GM18951 (cell line): Measurements from ENCODE around the gene CTDSPL.

Source experiments
- POLR2A ChIP-seq: IDR thresholded peaks from 4 replicates; pipeline ENCODE4 v1.6.1; 2011; ENCODE audit warnings: mild to moderate bottlenecking; ENCODE audit not compliant: insufficient read length, insufficient read depth; ENCODE audit errors: extremely low read depth
- in situ Hi-C: fragments of 300-500 bp; cut with MboI; formaldehyde crosslinking; loops from one replicate; pipeline ENCODE4 v1.12.0; 2022; ENCODE audit warnings: low sequenced_read_pairs, mixed read lengths, inconsistent platforms; ENCODE audit not compliant: unreplicated experiment

The CTDSPL gene

DNA sequence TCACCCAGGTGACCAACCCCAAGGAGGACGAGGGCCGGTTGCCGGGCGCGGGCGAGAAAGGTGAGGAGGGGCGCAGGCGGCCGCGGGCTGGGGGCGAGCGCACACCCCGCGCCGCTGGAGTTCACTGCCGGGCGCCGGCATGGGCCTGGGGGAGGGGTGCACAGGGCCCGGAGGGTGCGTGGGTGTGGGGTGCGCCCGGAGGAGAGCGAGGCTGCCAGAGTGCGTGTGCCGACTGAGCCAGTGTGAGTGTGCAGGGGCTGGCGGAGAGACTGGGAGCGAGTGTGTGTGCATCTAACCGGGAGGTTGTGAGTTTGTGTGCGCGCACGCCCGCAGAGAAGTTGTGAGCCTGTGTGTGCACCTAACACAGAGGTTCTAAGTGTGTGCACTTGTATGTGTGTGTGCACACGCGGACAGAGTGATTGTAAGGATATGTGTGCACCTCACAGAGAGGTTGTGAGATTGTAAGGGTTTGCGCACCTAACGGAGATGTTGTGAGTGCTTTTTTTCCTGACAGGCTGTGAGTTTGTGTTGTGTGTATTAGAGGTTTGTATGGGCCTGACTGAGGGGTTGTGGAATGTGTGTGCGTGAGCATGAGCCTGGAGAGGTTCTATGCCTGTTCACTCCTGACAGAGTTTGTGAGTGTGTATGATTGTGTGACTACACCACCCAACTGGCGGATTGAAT lies 681 bp downstream of the CTDSPL start:
- in situ Hi-C loops = no loop called here
- TF ChIP-seq POLR2A = no peak

DNA sequence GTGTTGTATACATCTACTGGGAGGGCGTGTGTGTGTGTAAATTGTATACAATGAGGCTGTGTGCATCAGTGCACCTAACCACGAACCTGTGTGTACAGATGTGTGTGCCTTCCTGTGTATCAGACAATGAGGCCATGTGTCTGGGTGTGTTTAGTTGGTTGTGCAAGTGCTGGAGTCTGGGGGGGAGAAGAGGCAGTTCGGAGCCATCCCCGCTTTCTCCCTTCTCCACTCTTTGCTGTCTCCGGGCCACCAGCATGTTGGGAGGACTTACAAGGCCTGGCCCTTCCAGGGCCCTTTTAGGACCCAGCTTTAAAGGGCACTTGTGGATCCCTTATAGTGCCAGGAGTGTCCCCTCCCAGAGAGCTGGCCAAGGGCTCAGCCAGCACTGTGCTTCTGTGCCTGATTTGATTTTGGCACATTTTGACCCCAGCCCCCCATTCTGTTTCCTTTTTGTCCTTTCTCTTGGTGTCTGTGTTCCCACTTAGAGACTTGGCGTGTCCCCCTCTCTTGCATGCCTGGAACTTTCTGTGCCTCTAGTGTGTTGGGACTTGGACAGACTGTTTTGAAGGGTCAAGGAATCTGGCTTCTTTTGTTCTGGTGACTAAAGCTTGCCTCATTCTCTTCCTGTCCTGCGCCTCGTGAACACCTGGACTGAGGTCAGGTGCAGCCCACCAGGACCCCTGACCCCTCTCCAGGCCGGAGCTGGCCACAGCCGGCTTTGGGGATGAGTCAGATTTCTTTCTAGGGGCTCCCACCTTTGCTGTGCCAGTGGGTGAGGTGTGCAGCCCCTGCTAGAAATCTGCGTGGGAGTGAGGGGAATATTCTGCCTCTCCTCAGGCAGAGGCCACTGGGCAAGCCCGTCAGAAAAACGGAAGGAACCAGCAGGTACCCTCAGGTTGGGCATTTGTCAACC lies 1.5 kb downstream of the CTDSPL start:
- TF ChIP-seq POLR2A = no peak
- in situ Hi-C loops = no loop called here

DNA sequence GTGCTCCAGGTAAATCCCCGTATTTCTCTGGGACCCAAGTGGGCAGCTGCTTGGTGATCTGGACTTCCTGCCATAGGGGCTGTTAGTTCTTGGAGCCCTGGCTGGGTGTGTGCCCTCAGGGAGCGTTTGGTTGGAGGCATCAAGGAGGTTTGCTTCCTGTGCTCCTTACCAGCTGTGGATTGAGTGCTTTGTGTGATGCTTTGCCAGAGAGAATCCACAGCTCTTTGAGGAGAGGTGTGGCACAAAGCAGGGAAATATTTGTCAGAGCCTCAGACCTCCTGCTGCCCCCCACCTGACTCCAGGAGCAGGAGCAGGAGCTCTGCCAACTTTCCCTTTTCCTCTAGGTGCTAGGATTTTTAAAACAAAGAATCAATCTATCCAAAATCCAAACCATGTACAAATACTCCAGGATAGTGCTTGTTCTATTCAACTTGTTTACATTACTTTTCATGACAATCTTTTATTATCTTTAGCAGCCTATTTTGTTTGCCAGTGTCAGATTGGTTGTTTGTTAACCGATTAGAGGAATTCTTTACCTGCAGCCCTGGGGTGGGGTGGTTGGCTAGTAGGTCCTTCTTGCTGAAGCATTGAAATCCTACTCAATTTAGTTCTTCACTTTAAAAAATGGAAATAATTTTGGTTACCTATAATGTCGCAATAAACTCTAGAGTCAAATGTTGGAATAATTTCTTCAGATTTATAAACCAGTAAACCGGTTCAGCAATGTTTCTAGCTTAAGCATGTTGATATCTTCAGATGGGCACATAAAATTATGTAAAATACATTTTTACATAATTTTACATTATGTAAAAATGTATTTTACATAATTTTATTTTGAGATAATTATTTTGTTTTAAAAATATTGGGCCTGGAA lies 2.5 kb downstream of the CTDSPL start:
- in situ Hi-C loops = no loop called here
- TF ChIP-seq POLR2A = no peak

DNA sequence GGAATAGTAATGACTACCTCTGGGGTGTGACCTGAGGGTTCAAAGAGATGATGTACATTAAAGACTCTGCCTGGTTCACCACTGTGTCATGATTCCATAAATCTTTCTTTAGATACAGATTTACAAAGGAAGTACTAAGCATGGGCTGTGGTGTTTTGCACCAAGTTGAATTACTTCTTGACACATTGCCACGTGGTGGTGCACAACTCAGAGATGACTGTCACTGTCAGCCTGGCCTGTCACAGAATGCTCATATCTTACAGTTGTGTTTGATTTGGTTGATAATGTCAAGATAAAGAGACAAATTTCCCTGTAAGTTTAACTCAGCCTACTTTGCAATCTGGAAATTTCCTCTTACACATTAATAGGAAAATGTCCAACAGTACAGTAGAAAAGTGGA lies 3.2 kb downstream of the CTDSPL start:
- in situ Hi-C loops = no loop called here
- TF ChIP-seq POLR2A = no peak

DNA sequence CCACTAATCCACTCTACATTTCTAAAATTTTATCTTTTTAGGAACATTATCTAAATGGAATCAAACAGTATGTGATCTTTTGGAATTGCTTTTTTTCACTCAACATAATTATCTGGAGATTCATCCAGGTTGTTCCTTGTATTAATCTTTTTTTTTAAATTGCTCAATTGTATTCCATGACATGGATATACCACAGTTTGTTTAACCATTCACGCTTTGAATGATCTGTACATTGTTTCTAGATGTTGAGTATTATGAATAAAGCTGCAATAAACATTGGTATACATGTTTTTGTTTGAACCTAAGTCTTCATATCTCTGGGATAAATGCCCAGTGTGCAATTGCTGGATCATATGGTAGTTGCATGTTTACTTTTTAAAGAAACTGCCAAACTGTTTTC lies 5.5 kb downstream of the CTDSPL start:
- in situ Hi-C loops = no loop called here

DNA sequence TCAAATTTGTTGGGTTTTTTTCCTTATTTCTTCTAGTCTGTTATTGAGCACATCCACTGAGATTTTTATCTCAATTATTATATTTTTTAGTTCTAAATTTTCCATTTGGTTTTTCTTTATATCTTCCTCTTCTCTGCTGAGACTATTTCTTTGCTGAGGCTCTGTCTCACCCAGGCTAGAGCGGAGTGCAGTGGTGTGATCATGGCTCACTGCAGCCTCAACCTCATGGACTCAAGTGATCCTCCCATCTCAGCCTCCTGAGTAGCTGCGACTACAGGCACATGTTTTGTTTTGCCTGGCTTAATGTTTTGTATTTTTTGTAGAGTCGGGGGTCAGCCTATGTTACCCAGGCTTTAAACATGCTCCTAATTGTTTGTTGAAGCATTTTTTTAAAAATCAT lies 10.2 kb downstream of the CTDSPL start:
- in situ Hi-C loops = no loop called here

More for the DNA sequence above, 5.5 kb downstream of the CTDSPL start:
- no peak for TF ChIP-seq POLR2A

DNA sequence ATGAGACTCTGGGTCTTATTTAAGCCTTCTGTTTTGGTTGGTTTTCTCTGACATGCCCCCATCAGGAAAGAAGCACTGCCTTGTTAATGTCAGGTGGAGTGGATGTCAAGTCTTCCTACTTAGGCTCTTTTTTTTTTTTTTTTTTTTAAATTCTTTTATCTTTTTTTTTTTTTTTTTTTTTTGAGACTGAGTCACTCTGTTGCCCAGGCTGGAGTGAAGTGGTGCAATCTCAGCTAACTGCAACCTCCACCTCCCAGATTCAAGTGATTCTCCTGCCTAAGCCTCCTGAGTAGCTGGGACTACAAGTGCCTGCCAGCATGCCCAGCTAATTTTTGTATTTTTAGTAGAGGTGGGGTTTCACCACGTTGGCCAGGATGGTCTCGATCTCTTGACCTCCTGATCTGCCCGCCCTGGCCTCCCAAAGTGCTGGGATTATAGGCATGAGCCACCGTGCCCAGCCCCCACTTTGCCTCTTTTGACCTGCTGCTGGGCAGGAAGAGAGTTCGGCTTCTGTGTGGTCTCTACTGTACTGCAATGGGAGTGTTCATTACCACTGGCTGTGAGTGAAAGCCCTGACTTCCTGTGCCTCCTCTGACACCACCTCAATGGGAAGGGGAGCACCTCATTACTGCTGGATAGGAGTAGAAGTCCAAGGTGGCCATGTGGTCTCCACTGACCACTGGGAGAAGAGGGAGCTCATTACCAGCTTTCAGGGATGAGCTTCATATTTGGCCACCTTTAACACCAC lies 10.9 kb downstream of the CTDSPL start:
- TF ChIP-seq POLR2A = no peak
- in situ Hi-C loops = no loop called here

More for the DNA sequence above, 10.2 kb downstream of the CTDSPL start:
- no peak for TF ChIP-seq POLR2A

DNA sequence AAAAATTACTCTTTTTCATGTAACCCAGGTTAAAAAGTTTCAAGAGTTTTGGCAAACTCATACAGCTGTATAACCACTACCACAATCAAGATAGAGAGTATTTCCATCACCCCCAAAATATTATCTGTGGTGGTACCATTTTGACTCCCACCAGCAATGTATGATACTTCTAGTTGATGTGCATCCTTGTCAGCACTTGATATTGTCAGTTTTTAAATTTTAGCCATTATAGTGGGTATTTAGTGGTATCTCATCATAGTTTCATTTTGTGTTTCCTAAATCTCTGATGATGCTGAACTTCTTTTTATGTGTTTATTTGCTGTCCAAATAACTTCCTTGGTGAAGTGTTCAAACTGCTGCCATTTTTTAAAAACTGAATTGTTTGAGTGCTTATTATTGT lies 14.6 kb downstream of the CTDSPL start:
- in situ Hi-C loops = no loop called here
- TF ChIP-seq POLR2A = no peak

DNA sequence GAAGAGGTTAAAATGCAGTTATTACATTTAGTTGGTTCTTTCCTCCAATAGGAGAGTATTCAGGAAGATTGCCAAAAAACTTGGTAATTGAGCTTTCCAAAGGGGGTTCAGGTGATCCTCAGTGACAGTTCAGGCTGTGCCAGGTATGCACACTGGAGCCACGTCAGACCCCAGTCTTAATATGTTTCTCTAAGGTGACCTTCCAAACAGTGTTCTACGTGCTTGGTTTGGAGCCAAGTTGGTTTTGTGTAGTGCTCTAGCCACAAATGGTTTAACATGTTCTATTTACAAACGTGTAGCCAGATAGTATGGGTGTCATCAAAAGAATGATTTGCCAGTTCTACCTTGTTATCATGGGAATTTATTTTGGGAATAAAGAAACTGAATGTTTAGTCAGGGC lies 21.0 kb downstream of the CTDSPL start:
- TF ChIP-seq POLR2A = no peak
- in situ Hi-C loops = no loop called here

DNA sequence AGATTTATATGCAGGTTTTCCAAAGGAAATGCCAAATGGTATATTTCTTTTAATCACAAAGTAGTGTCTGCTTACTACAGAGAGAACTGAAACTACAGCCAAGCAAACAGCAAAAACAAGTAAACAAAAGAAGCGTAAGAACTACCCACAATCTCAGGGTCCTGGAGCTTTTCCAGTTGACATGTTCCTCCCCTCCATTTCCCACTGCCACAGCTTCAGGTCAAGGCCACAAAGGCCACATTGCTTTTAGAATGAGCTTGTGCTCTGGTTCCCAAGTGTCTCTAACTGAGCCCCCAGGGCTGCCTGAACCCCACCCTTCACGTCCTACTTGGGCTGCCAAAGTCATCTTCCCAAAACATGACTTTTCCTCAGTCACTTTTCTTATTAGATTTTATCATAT lies 24.1 kb downstream of the CTDSPL start:
- in situ Hi-C loops = no loop called here
- no peak for TF ChIP-seq POLR2A

DNA sequence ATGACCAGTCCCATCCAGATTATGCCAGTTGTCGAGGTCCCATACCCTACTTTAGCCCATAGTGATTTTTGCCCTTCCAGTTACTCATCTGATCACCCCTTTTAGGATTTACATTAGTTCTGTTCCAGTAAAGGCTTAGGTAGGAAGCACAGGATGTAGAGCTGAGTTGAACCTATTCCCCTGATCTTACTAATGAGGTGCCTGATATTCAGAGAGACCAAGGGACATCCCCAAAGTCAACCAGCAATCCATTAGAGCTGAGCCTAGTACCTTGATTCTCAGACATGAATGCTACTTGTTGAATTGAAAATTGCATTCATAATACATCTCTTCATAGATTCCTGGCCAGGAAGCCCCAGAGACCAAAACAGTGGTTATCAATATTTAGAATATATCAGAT lies 24.7 kb downstream of the CTDSPL start:
- in situ Hi-C loops = no loop called here
- TF ChIP-seq POLR2A = no peak

DNA sequence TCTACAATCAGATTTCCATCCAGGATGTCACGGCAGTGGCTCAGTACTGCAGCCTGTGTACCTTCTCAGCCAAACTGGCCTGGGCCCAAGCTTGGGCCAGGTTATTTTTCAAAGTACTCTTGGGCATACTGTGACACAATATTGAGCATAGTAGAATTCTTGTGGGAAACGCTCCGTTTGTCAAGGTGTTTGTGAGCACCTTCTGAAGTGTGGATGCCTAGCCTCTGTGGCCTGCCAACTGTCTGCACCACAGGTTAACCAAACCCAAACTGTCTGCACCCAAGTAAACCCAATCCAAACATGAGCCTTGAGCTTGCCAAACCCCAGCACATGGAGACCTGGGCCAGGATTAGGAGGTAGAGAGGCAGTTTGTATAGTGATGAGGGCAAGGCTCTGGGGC lies 25.4 kb downstream of the CTDSPL start:
- no peak for TF ChIP-seq POLR2A
- in situ Hi-C loops = no loop called here

DNA sequence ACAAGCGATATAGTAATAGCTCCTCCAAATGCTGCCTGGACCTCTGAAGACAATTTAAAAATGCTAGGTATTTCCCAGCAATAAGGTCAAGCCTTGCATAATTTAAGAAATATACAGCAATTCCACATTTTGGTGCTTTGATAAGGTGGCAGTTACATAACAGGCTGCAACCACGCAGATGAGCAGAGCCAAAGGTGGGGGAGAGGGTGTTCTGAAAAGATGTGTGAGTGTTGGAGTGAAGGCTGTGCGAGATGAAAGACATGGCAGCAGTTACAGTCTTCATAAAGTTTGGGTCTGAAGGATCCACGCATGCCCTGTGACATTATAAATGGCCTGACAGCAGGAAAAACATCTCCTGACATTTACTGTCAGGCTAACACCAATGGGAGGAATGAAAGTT lies 26.1 kb downstream of the CTDSPL start:
- TF ChIP-seq POLR2A = no peak
- in situ Hi-C loops = no loop called here

DNA sequence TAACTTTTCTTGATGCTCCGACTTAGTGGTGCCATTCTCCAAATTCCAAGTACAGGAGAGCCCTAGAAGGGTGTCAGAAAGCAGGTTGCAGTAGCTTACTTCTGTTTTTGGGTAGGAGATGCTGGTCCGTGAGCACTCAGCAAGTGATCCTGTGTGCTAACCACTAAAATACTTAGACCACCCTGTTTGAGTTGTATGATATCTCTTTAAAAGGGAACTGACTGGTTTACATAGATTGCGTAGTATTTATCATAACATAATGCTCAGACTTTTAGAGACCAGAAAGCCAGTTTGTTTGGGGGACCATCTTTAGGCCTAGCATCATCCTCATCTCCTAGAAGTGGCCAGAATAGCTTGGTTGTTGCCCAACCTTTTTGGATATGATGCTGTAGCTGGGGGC lies 26.7 kb downstream of the CTDSPL start:
- no peak for TF ChIP-seq POLR2A
- in situ Hi-C loops = no loop called here
